Esophagus squamous epithelium (tissue), 4 donors: ENCODE data around the gene MCC.

ENCODE experiments used
- CTCF ChIP-seq, 6 experiments: fragments of 450-650 bp in 4 of 6; fragments of 200-600 bp in 2 of 6; sonication (generic) in 2 of 6; IDR thresholded peaks; one replicate each; pipeline ENCODE4 v1.5.1; 2016 to 2019; ENCODE audit warnings: antibody characterized with exemption in 6 of 6, mild to moderate bottlenecking in 4 of 6, moderate library complexity in 4 of 6
- POLR2A ChIP-seq, 4 donors: fragments of 450-650 bp; IDR thresholded peaks; one replicate each; pipeline ENCODE4 v1.6.1; 2017; ENCODE audit warnings: antibody characterized with exemption in 4 of 4, mild to moderate bottlenecking in 4 of 4, moderate library complexity in 3 of 4

- TF ChIP-seq POLR2A (IDR thresholded peaks at IDR 0.05) (no peak), CTCF (IDR thresholded peaks at IDR 0.05) (no peak)
Observed at GRCh38 chr5:113195771-113196170, 292.5 kb downstream of the MCC start.
